Stimulated activated CD8-positive, alpha-beta memory T cell treated with anti-CD3 and anti-CD28 coated beads, Interleukin-12 subunit alpha, Interleukin-12 subunit beta, amount 100 ng/mL, for 24 hours (primary cell): ENCODE measurements around the gene FYTTD1.

ENCODE experiments used
- DNase-seq: peaks from one replicate; pipeline ENCODE4 v3.0.0-alpha.2; 2020; ENCODE audit errors: extremely low read depth

FYTTD1 gene

DNA sequence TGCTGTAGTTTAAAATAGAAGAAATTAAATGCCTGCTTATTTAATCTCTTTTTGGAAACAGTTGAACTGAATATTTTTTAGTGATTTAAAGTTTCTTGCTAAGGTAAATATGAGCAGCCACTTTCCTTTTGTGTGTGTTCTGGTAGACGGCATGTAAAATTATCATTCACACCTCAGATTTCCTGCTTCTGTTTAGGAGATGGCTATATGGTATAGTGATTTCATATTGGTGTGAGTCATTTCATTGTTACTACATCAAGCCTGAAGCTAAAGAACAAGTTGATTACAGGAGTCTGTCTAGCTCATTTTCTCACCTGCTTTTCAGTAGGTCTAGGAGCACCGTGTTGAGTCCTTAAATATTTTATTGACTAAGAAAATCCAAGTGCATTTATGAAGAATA is 43.6 kb downstream of the FYTTD1 start:
- DNase-seq = no peak

DNA sequence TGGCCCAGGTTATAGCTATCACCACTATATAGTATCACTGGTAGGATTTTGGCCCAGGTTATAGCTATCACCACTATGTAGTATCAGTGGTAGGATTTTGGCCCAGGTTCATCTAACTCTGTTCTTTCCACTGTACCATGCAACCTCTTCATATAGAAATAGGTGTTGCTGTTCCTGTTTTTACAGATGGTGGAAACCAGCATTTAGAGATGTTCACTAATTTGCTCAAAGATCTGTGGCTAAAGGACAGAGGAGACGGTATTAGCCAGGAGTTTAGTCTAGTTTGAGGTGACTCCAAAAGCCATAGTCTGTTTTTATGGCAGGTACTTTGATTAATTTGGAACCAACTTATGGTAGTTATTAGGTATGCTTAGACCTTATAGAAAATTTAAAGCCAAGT is 44.4 kb downstream of the FYTTD1 start:
- DNase-seq = no peak

DNA sequence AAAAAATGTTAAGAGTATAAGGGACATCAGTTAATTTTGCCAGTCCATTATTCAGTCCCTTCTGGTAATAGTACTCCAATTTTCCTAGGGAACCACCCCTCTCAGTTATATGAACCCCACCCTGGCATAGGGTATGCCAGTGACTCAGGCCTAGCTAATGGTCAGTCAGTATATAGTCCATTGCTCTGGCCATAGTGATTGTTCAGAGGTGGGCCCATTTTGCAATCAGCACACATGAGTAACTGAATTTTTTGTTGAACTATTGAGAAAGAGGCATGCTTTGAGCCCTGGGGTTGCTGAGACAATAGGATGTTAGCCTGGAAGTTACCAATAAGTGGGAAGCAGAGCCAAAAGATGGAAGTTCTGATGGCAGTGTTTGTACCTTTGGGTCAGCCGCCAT is 45.5 kb downstream of the FYTTD1 start:
- no peak for DNase-seq

DNA sequence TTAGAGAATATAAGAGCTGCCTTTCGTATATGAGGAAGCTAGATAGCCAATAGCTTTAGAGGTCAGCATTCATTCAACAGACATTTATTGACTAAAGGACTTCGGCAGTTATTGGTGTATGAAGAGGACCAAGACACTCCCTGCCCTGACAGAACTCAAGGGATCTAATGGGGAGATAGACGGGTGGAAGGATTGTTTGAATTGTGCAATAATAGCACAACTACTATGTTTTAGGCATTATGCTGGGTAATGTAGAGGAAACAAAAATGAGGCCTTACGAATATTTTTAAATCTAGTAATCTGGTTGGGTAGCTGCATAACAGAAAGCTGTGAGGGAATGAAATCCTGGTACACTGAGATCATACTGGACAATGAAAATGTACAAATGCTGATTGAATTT is 46.4 kb downstream of the FYTTD1 start:
- no peak for DNase-seq

DNA sequence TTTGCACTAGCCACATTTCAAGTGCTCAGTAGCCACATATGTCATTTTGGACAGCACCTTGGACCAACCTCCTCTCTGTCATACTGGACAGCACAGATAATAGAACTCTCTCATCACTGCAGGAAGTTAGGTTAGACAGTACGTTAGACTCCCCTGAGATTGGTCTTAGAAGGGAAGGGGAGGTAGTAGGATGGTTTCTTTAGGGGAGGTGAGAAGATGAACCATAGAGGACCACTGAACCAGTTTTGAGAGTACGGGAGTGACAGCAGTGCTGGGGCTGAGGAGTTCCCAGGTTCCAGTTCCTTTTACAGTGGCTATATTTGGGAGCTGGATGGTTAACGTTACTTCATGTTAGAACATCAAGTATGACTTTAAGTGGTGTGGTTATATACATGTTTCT is 49.2 kb downstream of the FYTTD1 start:
- DNase-seq = no peak

DNA sequence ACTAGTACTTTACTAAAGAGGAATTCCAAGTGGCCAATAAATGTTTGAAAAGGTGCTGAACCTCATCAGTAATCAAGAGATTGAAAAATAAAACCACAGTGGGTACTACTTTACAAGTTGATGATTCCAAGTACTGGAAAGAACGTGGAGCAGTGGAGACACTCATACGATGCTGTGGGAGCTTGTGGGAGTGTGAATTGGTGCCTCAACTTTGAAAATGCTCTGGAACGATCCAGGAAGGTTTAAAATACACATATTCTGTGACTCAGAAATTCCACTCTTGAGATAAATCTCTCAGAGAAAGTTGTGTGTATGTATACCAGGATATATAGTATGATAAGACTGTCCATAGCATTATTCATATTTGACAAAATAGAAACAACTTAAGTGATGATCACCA is 50.7 kb downstream of the FYTTD1 start:
- no peak for DNase-seq

DNA sequence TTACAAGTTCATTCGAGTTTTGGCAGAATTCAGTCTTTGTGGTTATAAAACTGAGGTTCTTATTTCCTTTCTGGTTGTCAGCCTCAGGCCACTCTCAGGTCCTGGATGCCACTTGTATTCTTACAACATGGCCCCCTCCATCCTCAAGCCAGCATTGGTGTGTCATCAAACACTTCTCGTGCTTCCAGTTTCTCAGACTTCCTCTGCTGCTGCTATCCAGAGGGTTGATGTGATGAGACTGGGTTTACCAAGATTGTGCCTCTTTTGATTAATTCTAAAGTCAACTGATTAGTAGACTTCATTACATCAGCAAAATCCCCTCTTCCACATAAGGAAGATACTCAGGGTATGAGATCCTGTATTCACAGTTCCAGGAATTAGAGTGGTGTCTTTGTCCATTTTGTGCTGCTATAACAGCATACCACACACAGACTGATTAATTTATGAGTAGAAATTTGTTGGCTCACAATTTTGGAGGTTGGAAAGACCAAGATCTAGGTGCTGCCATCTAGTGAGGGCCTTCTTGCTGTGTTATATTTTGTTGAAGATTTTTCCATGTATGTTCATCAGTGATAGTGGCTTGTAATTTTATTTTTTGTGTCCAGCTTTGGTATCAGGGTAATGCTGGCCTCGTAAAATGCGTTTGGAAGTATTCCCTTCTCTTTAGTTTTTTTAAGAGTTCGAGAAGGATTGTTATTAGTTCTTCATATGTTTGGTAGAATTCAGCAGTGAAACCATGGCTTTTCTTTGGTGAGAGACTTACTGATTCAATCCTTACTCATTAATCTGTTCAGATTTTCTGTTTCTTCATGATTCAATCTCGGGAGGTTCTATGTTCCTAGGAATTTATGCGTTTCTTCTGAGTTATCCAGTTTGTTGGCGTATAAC is 52.5 kb downstream of the FYTTD1 start:
- no peak for DNase-seq

DNA sequence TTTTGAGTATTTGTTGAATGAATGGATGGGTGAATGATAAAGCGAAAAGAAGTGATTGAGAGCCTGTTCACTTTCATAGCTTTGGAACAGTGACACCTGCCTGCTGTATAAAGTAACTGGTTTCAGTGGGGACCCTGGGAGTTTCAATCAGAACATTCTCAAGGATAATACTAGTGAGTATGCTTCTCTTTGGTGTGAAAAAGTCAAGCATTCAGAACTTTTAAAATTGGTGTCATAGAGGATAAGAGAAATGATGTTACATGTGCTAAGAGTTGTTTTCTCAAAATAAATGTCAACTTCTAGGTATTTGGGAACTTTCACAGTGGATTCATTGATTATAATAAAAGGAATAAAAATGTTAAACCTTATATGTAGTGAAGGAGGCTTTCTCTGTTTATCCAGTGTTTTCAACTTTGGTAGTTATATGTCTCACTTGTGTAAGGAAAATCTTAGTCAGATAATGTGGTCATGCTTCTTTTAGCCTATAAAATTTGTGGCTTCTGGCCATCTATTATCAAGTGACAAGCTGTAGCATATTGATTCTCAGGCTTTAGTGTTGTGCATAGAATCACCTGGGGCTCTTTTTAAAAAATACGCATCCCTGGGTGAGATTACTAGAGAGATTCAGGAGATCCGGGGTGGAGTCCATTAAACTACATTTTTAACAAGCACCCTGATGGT is 53.2 kb downstream of the FYTTD1 start:
- DNase-seq = no peak

DNA sequence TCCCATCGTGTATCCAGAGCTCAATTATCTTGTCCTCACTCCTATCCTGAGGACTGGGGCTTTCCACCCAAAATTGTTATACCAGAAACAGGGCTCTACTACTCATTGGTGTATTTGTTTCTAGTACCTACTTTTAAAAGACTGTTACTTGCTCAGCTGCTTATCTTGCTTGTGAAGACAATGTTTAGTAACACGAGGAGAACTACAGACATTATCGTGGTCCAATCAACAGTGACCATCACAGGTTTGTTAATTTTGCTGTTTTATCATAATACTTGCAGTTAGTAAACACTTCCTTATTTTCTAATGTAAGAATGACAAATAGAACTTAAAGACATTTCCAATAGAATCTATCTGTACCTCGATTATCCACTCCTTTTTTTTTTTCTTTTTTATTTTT is 54.8 kb downstream of the FYTTD1 start:
- DNase-seq = no peak

DNA sequence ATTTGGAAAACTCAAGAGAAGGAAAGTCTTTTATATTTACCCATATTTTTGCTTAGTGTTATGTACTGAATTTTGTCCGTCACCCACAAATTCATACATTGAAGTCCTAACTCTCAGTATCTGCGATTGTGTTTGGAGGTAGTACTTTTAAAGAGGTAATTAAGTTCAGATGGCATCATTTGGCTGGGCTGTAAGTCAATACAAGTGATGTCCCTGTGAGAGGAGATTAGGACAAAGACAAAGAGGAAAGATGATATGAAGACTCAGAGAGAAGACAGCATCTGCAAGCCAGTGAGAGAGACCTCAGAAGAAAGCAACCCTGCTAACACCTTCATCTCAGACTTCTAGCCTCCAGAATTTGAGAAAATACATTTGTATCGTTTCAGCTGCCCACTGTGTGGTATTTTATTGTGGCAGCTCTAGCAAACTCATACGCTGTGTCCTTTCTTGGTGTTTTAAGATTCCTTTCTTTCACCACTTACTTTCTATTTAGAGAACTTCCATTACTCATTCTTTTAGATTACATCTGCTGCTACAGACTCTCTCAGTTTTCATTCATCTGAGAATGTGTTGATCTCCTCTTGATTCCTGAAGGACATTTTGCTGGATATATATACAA is 58.4 kb downstream of the FYTTD1 start:
- no peak for DNase-seq

DNA sequence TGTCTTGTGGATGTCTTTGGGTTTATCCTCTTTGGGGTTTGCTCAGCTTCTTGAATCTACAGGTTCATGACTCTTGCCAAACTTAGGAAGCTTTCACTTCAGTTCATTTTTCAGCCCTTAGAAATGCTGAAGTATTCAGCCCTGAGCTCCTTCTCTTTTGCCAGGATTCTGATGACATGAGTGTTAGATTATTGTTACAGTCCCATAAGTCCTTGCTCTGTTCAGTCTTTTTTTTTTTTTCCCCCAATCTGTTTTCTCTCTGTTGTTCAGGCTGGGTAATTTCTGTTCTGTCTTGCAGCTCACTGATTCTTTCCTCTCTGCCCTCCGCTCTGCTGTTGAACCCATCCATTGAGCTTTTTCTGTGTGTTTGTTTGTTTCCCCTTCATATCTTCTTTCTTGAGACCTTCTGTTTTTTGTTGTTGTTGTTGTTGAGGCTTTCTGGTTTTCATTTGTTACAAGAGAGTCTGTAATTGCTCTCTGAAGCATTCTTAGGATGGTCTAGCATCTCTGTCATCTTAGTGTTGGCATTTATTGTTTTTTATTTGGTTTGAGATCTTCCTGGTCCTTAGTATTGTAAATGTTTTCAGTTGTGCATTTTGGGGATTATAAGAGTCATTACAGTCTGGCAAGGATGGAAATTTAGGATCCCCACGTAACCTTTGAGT is 59.8 kb downstream of the FYTTD1 start:
- DNase-seq = no peak

DNA sequence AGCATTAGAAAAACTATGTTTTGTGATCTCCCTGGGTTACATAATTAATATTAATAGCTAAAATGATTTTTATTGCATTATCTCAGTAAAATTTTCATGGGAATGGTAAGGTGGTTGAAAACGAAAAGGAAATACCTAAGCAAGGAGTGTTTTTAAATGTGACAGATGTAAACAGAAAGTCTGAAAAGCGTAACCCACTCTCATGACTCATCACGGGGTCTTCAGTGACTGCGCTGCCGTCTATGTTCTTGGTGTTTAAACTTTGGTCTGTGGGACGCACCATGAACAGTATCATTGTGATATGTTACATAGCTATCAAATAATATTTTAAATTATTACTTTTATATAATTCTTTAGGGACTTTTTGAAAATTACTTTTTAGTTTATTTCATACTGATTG is 61.2 kb downstream of the FYTTD1 start:
- no peak for DNase-seq

DNA sequence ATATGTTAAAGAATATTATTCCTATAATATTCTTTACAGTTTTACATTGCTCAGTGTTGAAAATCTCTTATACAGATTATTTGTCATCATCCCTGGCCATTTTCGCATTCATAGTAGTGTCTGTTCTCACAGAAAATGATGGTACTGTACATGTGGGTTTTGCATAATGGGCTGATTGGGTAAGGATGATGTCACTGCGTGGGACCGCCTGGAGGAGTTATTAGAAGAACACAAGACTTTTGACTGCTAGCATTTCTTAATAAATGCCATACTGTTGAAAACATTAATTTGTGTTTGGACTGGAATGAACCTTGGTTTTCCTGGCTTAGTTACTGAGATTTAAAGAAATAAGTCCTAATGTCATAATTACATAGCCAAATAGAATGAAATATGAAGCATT is 61.7 kb downstream of the FYTTD1 start:
- no peak for DNase-seq

DNA sequence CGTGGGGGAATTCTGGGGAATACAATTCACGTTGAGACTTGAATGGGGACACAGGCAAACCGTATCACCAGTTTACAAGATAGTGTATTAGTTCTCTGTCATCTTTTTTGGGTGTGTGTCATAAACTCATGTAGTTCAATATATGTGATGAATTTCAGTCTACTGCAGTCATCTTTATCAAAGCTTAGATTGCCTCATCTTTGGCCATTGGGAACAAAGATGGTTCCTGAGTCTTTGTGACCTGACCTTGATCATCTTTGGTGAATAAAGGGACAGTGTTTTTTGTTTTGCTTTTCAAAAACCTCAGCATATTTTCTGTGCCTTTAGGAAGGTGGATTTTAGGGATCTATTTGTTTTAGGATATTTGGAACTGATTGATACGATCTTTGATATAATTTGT is 64.7 kb downstream of the FYTTD1 start:
- DNase-seq = no peak

DNA sequence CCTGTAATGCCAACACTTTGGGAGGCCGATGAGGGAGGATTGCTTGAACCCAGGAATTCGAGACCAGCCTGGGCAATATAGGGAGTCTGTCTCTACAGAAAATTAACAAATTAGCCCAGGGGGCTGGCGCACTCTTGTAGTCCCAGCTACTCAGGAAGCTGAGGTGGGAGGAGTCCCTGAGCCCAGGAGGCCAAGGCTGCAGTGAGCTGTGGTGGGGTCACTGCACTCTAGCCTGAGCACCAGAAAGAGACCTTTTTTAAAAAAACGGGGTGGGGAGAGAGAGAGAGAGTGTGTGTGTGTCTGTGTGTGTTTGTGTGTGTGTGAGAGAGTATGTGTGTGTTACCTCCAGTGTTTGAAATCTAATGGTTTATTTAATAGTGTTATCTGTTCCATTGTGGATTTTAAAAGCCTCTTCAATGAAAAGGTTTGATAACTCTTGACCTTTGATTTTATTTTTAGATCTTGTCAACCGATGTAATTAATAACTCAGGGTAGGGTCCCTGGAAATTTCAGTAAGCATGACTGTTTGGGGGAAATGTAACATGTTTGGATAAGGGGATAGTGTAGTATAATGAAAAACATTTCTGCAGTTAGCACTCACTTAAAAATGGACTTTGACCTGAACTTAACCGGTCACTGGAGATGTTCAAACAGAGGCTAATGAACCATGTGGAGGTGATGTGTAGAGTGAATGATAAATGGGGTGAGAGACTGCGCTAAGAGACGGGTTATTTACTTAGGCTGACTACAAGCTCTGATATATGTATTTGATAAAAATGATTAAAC is 71.1 kb downstream of the FYTTD1 start:
- DNase-seq = no peak

DNA sequence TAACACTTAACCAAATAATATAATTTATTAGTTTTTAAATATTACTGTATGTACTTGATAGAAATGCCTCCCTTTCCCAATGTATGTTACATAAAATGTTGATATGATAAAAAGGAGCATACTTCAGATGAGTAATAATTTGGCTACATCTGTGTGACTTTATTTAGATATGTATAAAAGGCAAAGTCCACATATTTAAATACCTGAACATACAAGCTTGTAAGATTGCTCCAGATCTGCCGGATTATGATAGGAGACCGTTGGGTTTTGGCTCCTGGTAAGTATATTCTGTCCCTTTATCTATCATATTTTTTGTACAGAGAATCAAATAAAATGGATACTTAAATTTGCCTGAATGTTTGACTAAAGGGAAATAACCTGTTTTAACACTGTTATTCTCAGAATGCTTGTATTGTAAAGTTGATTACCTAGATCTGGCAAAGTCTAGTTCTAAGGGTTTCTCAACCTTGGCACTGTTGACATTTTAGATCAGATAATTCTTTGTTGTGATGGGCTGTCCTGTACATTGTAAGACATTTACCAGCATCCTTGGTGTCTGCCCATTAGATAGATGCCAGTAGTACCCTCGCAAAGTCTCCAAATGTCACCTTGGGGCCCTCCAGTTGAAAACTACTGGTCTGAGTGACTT is 79.8 kb downstream of the FYTTD1 start:
- no peak for DNase-seq

DNA sequence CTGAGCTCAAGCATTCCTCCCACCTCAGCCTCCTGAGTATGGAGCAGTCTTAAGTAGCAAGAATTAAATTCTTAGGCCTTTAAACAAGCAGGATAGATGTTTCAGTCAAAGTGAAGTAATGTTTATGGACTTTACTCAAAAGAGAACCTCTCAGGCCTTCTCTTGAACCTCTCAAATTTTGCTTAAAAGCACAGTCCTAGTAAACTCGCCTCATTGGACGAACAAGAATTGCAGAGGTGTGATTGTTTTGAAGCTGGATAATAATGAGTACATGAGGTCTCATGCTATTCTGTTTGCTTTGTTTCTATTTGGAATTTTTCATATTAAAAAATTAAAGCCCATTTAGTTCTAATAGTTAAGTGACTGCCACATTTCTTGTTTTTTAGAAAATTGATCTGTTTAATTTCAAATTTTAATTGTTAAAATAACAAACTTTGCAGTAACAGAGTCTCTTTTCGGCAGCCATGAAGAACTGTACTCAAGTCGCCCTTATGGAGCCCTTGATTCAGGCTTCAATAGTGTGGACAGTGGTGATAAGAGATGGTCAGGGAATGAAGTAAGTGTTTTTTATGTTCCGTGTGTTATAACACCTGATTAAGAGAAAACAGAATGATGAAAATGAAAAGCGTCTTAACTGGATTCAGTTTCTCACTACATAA is 80.8 kb downstream of the FYTTD1 start:
- no peak for DNase-seq

DNA sequence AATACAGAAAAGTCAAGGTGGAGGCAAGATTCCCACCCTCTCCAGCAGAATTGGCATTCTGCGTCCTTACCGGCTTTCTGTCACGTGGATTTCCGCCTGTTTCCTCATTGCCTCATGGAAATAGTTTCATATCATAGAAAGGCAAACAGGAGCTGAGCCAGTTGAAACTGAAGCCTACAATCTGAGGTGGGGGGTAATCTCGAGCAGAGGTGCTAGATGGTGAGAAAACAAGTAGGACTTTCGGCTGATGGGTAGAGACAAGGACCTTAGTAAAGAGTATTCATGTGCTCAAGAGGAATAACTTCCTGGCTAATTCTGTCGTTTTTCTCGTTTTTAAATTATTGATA is 81.3 kb downstream of the FYTTD1 start:
- no peak for DNase-seq

DNA sequence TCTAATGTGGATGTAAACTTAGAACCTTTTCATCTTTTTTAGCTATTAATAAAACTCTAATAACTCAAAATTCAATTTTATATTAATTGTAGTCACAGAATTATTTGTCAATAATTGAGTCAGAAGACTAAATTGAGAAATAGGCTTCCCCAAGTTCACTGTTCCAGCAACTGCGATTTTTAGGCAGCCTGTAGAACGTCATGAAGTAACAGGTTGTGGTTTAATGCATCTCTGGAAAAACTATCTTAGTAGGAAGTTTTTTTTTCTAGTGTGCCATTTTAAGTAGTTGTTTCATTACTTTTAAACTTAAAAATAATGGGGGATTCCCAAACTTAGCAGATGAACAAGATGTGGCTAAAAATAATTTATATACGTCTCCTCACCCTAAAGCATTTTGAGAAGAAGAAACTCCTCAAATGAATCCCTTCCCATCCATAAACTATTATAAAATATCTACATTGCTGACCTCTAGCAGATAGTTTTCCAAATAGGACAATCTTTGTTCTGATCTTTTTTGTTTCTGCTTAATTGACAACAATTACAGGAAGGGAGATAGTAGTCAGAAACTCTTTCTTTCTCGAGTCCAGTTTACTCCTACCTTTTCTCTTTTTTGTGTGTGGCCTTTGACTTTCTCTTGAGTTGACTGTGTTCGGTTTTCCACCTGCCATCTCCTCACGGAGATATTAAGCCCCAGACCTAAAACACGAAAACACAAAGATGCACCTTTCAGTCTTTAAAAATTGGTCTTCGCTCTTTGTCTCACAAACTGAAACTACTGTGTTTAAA is 84.4 kb downstream of the FYTTD1 start:
- no peak for DNase-seq

DNA sequence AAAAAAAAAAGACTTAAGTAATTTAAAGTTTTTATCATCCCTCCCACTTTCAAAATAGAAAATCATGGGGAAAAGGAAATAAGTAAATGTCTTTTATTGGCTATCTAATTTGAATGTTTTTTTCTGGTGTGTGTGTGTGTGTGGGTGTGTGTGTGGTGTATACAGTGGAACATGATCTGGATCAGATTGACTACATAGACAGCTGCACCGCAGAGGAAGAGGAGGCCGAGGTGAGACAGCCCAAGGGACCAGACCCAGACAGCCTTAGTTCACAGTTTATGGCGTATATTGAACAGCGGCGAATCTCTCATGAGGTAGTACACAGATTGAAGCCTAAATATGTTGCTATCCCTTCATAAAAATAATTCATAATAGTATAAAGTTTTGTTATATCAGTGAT is 85.8 kb downstream of the FYTTD1 start:
- no peak for DNase-seq
